ENCODE measurements around the gene BMP7.

The BMP7 gene

GRCh38 chr20:57188056-57188455, 78.4 kb downstream of the BMP7 start:
- no peak for DNase-seq

DNA sequence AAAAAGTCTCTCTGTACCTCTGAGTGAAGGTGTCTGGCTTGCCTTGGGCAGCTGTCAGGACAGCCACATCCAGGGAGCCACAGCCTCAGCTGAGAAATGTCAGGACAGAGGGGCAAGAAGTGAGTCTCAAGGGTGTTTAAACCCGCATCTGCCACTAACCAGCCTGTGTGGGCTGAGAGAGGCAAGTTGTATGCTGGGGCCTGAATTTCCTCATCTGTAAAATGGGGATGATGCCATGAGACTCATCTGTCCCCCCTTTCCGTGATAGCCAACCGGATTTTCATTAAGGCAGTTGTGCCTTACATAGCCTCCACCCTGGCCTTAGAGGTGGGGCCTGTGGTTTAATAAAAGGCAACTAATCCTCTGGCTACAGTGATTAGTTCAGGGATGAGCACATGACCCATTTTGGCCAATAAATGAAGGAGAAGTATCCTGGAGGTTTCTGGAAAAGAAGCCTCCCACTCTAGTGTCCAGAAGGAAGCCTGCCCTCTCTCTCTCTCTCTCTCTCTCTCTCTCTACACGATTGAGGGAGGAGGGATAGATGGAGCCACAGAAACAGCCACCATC, 79.3 kb downstream of the BMP7 start:
- DNase-seq: no peak

DNA sequence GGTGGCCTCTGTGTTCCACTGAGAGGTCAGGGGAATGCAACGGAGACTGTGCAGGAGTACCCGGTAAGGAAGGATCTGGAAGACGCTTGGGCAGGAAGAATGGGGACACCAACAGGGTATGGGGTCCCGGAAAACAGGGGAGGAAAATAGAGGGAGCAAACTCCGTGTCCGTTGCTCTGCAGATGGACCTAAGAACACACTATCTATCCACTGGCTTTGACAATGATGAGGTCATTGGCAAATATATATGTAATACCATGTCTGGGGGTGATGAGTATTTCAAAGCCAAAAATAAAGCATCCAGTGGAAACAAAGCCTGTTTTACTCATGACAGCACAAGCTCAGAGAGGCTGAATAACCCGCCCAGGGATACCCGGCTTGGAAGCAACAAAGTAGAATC, 80.2 kb downstream of the BMP7 start:
- DNase-seq: no peak

- DNase-seq: no peak
Observed at GRCh38 chr20:57185188-57185743, 81.2 kb downstream of the BMP7 start.

DNA sequence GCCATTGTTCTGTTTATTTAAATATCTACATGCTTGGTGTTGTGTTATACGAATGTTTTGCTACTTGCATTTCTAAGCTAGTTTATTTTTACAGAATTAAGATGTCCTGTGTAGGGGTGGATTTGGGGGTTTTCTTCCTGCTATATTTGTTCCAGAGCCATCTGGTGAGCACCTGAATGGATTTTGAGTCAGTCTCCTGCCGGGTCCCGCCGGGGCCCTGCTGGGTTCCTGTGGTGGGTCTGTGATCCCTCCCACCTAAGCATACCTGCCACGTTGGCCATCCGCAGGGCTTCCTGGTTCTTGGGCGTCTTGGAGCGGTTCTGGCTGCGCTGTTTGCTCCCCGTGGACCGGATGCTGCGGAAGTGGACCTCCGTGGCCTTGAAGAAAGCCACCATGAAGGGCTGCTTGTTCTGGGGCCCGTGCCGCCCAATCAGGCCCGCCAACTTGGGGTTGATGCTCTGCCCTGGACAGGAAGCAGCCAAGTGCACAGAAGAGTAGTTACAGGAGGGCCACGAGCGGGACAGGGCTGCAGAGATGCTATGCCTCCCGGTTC, 82.9 kb downstream of the BMP7 start:
- no peak for DNase-seq

DNA sequence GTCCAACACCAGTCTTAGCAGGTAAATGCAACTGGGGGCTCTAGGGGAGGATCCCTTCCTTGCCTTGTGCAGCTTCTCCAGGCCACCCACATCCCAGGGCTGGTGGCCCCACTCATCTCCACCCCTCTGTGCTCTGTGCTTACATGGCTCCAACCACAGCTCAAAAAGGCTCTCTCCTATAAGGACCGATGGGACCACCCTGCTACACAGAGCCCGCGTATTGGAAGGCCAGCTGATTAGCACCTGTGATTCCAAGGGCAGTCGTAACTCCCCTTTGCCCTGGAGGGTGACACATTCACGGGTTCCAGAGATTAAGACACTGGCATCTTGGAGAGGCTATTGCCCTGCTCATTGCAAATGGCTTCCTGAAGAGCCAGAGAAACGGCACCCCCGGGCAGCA, 84.8 kb downstream of the BMP7 start:
- DNase-seq: no peak

GRCh38 chr20:57180954-57181353, 85.5 kb downstream of the BMP7 start:
- DNase-seq: no peak

- DNase-seq: no peak
Observed at GRCh38 chr20:57180387-57180786, 86.1 kb downstream of the BMP7 start.

- no peak for DNase-seq
Observed at GRCh38 chr20:57179265-57179664, 87.2 kb downstream of the BMP7 start.

- no peak for DNase-seq
Observed at GRCh38 chr20:57178582-57179111, 87.8 kb downstream of the BMP7 start.

DNA sequence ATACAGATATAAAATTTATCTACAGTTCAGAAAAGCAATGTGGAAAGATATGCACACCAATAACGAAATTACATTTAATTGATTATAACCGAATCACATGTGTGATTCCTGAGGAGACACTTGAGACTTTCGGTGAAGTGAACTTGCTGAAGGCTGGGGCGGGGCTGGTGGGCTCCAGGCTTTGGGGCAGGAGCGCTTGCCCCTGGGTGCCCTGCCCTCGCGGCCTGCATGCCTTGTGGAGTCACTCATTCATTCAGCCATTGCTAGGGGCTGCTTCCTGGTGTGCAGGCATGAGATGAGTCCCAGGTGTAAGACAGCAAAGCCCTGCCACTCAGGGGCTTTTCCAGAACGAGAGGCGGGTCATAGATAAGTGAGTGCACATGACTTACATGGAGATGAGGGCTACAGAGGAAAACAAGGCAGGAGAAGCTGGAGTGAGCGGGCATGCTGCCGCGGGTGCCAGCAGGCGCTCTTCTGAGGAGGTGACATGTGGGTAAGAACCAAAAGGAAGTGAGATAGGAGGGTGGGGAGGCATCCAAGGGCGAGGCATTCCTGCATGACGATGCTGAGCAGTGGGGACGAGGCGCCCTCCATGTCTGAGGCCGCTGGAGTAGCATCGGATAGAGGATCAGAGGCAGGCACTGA, 88.7 kb downstream of the BMP7 start:
- DNase-seq: no peak

DNA sequence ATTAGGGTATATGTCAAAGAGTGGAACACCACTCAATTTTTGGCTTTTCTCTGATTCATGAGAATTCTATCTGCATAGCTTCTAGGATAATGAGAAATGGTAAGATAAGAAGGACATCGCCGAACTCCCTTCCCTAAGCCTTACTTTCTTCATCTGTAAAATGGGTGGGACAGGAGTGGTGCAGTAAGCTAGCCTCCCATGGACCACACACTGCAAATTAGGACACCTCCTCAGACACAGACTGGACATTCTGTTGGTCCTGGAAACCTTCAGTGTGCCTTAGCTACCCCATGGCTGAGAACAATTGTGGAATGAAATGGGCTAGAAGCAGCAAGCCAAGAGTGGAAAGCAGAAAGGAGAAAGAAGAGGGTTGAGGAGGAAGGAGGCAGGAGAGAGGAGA, 89.6 kb downstream of the BMP7 start:
- DNase-seq: no peak

- DNase-seq: no peak
Observed at GRCh38 chr20:57175397-57176010, 90.9 kb downstream of the BMP7 start.

DNA sequence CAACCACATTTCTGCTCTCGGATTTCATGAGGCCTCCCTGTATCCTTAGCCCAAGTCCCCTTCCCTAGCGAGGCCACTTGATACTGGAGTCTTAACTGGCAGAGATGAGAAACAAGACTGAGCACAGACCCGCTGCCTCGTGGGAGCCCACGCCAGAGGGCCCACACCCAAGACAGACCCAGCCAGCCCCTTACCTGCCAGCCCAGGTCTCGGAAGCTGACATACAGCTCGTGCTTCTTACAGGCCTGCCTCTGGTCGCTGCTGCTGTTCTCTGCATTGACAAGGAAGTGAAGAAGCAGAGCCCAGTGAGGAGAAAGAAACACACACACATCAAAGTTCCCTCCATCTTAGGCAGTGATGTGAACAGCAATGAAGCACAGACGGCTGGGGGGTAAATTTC, 91.7 kb downstream of the BMP7 start:
- DNase-seq: no peak

DNA sequence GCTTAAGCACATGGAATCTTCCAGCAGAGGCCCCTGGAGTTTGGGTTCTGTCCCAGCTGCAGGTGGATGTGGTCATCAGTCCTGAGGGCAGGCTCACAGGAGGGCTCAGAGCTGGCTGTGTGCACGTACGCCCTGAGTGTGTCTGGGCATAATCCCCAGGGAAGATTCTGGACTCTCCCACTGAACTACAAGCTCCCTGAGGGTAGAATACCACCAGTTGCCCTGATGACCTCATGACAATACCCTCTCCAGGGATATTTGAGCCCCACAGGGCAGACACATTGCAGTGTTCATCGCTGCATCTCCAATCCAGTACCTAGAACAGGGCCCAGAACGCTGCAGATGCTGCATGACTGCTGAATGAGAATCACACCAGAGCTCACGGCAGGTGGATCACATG, 92.5 kb downstream of the BMP7 start:
- DNase-seq: no peak

DNA sequence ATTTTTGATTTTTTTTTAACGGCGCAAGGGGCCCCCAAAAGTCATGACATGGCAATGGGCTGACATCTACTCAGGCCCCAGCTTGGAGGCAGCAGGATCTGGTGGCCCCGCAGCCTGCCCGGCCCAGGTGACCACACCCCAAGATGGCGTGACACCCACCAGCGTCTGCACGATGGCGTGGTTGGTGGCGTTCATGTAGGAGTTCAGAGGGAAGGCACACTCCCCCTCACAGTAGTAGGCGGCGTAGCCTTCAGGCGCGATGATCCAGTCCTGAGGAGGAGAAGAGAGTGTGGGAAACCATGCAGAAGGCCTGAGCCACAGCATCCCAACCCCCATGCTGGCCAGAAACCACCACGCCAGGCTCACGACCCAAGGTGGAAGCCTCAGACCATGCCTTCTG, 93.4 kb downstream of the BMP7 start:
- DNase-seq: no peak

DNA sequence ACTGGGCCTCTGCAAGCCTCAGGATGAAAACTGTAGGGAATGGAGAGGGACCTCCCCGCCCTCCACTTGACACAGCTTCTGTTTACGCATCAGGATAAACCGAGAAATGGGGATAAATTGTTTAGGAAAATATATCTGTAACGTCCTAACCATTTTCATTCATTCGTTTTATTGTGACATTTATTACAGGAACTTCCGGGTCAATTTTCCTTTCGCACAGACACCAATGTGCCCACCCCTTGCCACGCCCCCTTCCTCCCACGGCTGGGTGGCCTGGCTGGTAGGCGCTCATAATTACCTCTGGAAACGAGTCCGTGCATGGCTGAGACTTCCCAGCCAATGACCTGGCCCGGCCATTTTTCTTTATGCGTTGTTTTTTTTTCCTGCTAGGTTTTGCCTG, 96.1 kb downstream of the BMP7 start:
- DNase-seq: no peak

DNA sequence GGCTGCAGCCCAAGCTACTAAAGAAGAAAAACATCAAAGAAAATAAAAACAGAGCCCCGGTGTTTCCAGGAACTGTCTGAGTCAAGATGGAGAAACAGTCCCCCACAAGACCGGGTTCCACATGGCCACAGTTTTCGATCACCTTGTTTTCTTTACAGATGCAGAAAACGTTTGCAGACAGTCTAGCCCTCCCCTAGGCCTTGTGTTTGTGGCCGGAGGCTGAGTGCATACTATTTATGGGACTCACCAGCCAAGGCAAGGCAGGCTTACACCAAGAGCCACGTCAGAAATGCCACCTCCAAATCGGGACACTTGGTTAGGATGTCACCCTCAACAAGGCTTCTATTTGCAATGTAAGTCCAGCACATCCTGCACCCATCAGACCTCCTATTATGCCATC, 97.3 kb downstream of the BMP7 start:
- DNase-seq: no peak

DNA sequence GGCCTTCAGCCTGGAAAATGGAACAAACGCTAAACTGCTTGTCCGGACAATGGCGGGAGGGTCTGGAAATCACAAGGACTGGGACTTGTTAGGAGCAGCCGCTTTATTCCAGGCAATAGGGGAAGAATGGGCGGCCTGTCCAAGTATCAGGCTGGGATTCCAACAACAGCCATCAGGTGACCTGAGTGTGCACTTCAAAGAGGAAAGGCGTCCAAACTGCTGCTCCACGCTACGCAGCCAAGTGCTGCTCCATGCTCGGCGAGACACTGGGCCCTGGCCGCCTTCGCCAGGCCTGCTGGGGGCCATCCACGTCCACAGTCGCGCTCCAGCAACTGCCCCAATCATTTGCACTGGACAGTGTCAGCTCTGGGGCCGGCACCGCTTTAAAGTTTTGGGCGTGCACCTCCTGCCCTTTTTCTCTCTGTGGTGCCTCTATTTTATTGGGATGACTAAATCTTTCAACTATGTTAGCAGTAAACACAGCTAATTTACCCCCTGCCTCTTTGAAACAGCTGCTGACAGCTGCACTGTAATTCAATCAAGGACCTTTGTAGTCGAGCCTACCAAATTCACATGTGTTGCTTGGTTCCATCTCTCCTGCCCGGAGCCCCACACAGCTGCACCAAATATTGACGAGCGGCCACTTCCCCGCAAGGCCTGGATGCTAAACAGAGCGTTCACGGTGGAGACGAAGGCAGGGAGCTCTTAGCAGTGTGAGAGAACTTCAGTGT, 98.3 kb downstream of the BMP7 start:
- DNase-seq: no peak

GRCh38 chr20:57167292-57167655, 99.2 kb downstream of the BMP7 start:
- DNase-seq: no peak

DNA sequence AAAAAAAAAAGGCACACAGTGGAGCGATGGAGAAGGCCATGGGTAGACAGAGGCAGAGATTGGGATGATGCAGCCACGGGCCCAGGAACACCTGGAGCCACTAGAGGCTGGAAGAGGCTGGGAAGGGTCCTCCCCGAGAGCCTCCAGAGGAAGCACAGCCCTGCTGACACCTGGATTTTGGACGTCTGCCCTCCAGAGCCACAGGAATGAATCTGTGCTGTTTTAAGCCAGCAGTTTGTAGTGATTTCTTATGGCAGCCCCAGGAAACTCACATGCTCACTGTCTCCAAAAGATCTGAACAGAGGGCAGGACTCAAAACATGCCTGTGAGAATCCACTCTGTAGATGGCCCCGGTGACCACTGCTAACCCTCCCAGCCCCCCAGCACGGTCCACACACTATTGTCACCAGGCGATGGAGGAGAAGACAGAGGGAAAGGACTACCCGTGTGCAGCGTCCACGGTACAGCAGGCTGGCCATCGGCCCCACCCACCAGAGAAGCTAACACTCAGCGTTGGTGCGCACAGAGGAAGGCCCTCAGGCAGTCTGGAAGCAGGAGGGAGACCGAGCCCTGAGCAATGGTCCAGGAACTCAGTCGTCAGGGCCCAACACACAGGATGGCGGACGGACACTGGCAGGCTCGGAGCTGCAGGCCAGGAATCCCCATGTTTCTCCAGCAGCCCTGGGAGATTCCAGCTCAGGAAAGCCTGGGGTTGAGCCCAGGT, 99.7 kb downstream of the BMP7 start:
- DNase-seq: no peak

DNA sequence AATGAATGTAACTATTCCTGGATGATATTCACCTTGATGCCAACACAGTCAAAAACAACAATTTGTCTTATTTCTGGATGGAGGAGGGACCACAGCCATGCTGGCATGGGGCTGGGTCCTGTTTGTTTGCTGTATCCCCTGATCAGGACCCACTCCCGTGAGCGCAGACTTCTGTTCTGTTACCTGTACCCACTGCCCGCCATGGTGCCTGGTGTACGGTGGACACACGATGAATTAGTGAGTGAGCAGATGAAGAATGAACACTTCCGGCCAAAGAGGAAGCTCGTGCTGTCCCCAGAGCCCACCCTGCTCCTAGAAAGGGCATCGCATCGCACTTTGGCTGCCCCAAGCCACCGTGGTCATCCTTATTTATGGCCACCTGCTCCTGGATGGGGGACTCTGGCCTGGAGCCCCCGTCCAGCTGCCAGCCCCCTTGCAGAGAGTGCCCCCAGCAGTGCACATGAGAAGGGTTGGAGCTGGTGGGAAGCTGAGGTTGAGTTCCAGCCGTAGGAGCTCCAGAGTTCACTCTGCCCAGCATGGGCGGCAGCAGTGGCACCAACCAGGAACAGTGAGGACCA, 100.9 kb downstream of the BMP7 start:
- DNase-seq: no peak

Data from stimulated activated CD4-positive, alpha-beta T cell treated with anti-CD3 and anti-CD28 coated beads, Interleukin-2, amount 100 ng/mL, for 24 hours (primary cell).